GM19438 (cell line): Measurements from ENCODE around the gene GOLGA8M.
"Not testable (repeated sequence)": the region's sequence is repeated elsewhere in the genome, so short reads cannot be mapped to it uniquely, and the experiment has no call there.

Experiments
- ATAC-seq: cut with Tn5 transposase; IDR thresholded peaks from one replicate; pipeline ENCODE4 v1.9.1; 2021; ENCODE audit warnings: low read depth; ENCODE audit not compliant: unreplicated experiment

Gene GOLGA8M

GRCh38 chr15:28712270-28712669 is at the start of gene GOLGA8M:
Gene GOLGA8M, minus strand, starts transcription at chr15:28712421. Its CDS starts 98 bp downstream, at chr15:28712323.
- ATAC-seq = not testable (repeated sequence)

- ATAC-seq = not testable (repeated sequence)
Measured at GRCh38 chr15:28742890-28743289, 30.7 kb upstream of the GOLGA8M start.

GRCh38 chr15:28738590-28739292 is 26.5 kb upstream of the GOLGA8M start:
- ATAC-seq = not testable (repeated sequence)

GRCh38 chr15:28738200-28738561 is 26.0 kb upstream of the GOLGA8M start:
- ATAC-seq = not testable (repeated sequence)

GRCh38 chr15:28737521-28738199 is 25.4 kb upstream of the GOLGA8M start:
- not testable (repeated sequence) for ATAC-seq

- not testable (repeated sequence) for ATAC-seq
Measured at GRCh38 chr15:28728061-28728460, 15.8 kb upstream of the GOLGA8M start.

GRCh38 chr15:28727026-28727425 is 14.8 kb upstream of the GOLGA8M start:
- ATAC-seq = not testable (repeated sequence)

- no peak for ATAC-seq
Measured at GRCh38 chr15:28726102-28726501, 13.9 kb upstream of the GOLGA8M start.

- no peak for ATAC-seq
Measured at GRCh38 chr15:28725556-28725955, 13.3 kb upstream of the GOLGA8M start.

GRCh38 chr15:28723986-28724385 is 11.8 kb upstream of the GOLGA8M start:
- not testable (repeated sequence) for ATAC-seq

- ATAC-seq = not testable (repeated sequence)
Measured at GRCh38 chr15:28719626-28720025, 7.4 kb upstream of the GOLGA8M start.

- not testable (repeated sequence) for ATAC-seq
Measured at GRCh38 chr15:28718576-28718975, 6.4 kb upstream of the GOLGA8M start.

- ATAC-seq = not testable (repeated sequence)
Measured at GRCh38 chr15:28714176-28714575, 2.0 kb upstream of the GOLGA8M start.

GRCh38 chr15:28703927-28704326 is 8.3 kb downstream of the GOLGA8M start:
- not testable (repeated sequence) for ATAC-seq

GRCh38 chr15:28702427-28702826 is 9.8 kb downstream of the GOLGA8M start:
- not testable (repeated sequence) for ATAC-seq

GRCh38 chr15:28694006-28694751 is 18.0 kb downstream of the GOLGA8M start:
- not testable (repeated sequence) for ATAC-seq

GRCh38 chr15:28693021-28693420 is 19.2 kb downstream of the GOLGA8M start:
- ATAC-seq = not testable (repeated sequence)

GRCh38 chr15:28673533-28673932 is 38.7 kb downstream of the GOLGA8M start:
- ATAC-seq = not testable (repeated sequence)

- ATAC-seq = not testable (repeated sequence)
Measured at GRCh38 chr15:28672122-28672521, 40.1 kb downstream of the GOLGA8M start.

GRCh38 chr15:28666402-28666801 is 45.8 kb downstream of the GOLGA8M start:
- not testable (repeated sequence) for ATAC-seq

- not testable (repeated sequence) for ATAC-seq
Measured at GRCh38 chr15:28664575-28664974, 47.6 kb downstream of the GOLGA8M start.
